IMR-90 (cell line): ENCODE measurements around the gene WASL. TPM values are rescaled to one million over a fixed set of nuclear protein-coding genes. Genes with fewer than 3 reads are reported as not detected.

Experiments used
- ATAC-seq: fragments of 200-7000 bp; cut with Tn5 transposase; 2 replicates; pipeline ENCODE4 v1.9.1; 2020; ENCODE audit warnings: low read depth, mild to moderate bottlenecking, moderate library complexity
- BruUV-seq: library from RNA; stranded (reverse); fragments of 400-500 nt; replicated peaks from 2 replicates; lab custom pipeline; 2021; lab: Mats Ljungman, UMichigan
- CTCF ChIA-PET: fragments of 300-600 bp; formaldehyde crosslinking; extraction: SDS; loops from one replicate; lab custom pipeline; 2021; ENCODE audit warnings: antibody characterized with exemption; lab: Yijun Ruan, JAX
- POLR2A ChIA-PET: fragments of 300-600 bp; sonication (Branson Sonifier 250); formaldehyde crosslinking; loops from one replicate; lab custom pipeline; 2022; ENCODE audit warnings: antibody characterized with exemption; ENCODE audit not compliant: unreplicated experiment; lab: Charles Lee
- DNase-seq: peaks from one replicate; pipeline ENCODE4 v3.0.0; 2013
- H2AFZ ChIP-seq: replicated peaks from 2 replicates; pipeline ENCODE3; 2013; ENCODE audit warnings: low read length, mild to moderate bottlenecking; ENCODE audit not compliant: poor library complexity
- H2AK5ac ChIP-seq: 2 replicates; pipeline ENCODE4 v1.6.1; 2013; ENCODE audit warnings: low read depth, low read length, inconsistent platforms
- H2AK9ac ChIP-seq: replicated peaks from 2 replicates; pipeline ENCODE3; 2013; ENCODE audit warnings: mild to moderate bottlenecking, low read depth, low read length, moderate library complexity; ENCODE audit not compliant: poor library complexity
- H2BK120ac ChIP-seq: 2 replicates; pipeline ENCODE4 v1.6.1; 2013; ENCODE audit warnings: low read depth, low read length, inconsistent platforms
- H2BK15ac ChIP-seq: 3 replicates; pipeline ENCODE4 v1.6.1; 2013; ENCODE audit warnings: low read depth, low read length, inconsistent platforms
- H2BK20ac ChIP-seq: 2 replicates; pipeline ENCODE4 v1.6.1; 2013; ENCODE audit warnings: low read depth, mild to moderate bottlenecking, inconsistent platforms, low read length, moderate library complexity
- H2BK5ac ChIP-seq: 2 replicates; pipeline ENCODE4 v1.6.1; 2013; ENCODE audit warnings: mild to moderate bottlenecking, low read depth, low read length, inconsistent platforms; ENCODE audit not compliant: poor library complexity, severe bottlenecking
- H3K14ac ChIP-seq: replicated peaks from 2 replicates; pipeline ENCODE4 v1.6.1; 2013; ENCODE audit warnings: low read depth, low read length, inconsistent platforms
- H3K18ac ChIP-seq: 2 replicates; pipeline ENCODE4 v1.6.1; 2013; ENCODE audit warnings: low read depth, low read length, control low read depth
- H3K23ac ChIP-seq: 2 replicates; pipeline ENCODE4 v1.6.1; 2013; ENCODE audit warnings: low read depth, low read length, inconsistent platforms
- H3K27ac ChIP-seq: 2 replicates; pipeline ENCODE4 v1.5.1; 2013; ENCODE audit warnings: mild to moderate bottlenecking, control low read depth, low read length; ENCODE audit not compliant: insufficient read depth
- H3K27me3 ChIP-seq: 2 replicates; pipeline ENCODE4 v1.6.1; 2013; ENCODE audit warnings: low read length; ENCODE audit not compliant: control insufficient read depth, insufficient read depth
- H3K36me3 ChIP-seq: 2 replicates; pipeline ENCODE4 v1.6.1; 2013; ENCODE audit warnings: low read length, mixed read lengths; ENCODE audit not compliant: control insufficient read depth, insufficient read depth
- H3K4ac ChIP-seq: 2 replicates; pipeline ENCODE4 v1.6.1; 2013; ENCODE audit warnings: low read depth, low read length, inconsistent platforms
- H3K4me1 ChIP-seq: 2 replicates; pipeline ENCODE4 v1.6.1; 2013; ENCODE audit warnings: low read length, mixed read lengths; ENCODE audit not compliant: control insufficient read depth, insufficient read depth
- H3K4me2 ChIP-seq: 2 replicates; pipeline ENCODE4 v1.6.1; 2013; ENCODE audit warnings: low read depth, mild to moderate bottlenecking, control low read depth, low read length, moderate library complexity
- H3K4me3 ChIP-seq: 2 replicates; pipeline ENCODE4 v1.5.1; 2013; ENCODE audit warnings: low read depth, mild to moderate bottlenecking, control low read depth, low read length, moderate library complexity; ENCODE audit not compliant: insufficient read depth
- H3K56ac ChIP-seq: 2 replicates; pipeline ENCODE4 v1.6.1; 2013; ENCODE audit warnings: low read length, inconsistent platforms; ENCODE audit not compliant: insufficient read depth; ENCODE audit errors: extremely low read depth
- H3K79me1 ChIP-seq, 2 experiments: 2 replicates each; pipeline ENCODE4 v1.6.1; 2013; ENCODE audit warnings: low read length in 2 of 2, inconsistent platforms in 1 of 2, low read depth in 1 of 2
- H3K9ac ChIP-seq: 2 replicates; pipeline ENCODE4 v1.6.1; 2013; ENCODE audit warnings: low read depth, low read length, control low read depth
- H3K9me1 ChIP-seq: 2 replicates; pipeline ENCODE4 v1.6.1; 2013; ENCODE audit warnings: low read length, inconsistent platforms; ENCODE audit not compliant: insufficient read depth
- H3K9me3 ChIP-seq: 2 replicates; pipeline ENCODE4 v1.6.1; 2013; ENCODE audit warnings: low read length; ENCODE audit not compliant: control insufficient read depth, insufficient read depth
- H4K20me1 ChIP-seq: 2 replicates; pipeline ENCODE4 v1.6.1; 2013; ENCODE audit warnings: low read length, inconsistent platforms; ENCODE audit not compliant: insufficient read depth
- H4K5ac ChIP-seq: 2 replicates; pipeline ENCODE4 v1.6.1; 2013; ENCODE audit warnings: mild to moderate bottlenecking, low read depth, low read length, control low read depth
- H4K8ac ChIP-seq, 2 experiments: 2 replicates each; pipeline ENCODE4 v1.6.1; 2013; ENCODE audit warnings: low read depth in 2 of 2, low read length in 2 of 2, control low read depth in 1 of 2, inconsistent platforms in 1 of 2
- H4K91ac ChIP-seq: 2 replicates; pipeline ENCODE4 v1.6.1; 2013; ENCODE audit warnings: low read depth, low read length, inconsistent platforms; ENCODE audit not compliant: insufficient read depth
- CEBPB ChIP-seq: IDR thresholded peaks from 2 replicates; pipeline ENCODE4 v1.6.1; 2012; ENCODE audit warnings: low read depth, low read length, improper control_type of control experiment
- CHD1 ChIP-seq: IDR thresholded peaks from 2 replicates; pipeline ENCODE4 v1.6.1; 2012; ENCODE audit warnings: low read depth, low read length, improper control_type of control experiment
- CTCF ChIP-seq: conservative IDR thresholded peaks from 2 replicates; pipeline ENCODE4 v1.5.1; 2012; ENCODE audit warnings: mild to moderate bottlenecking, low read depth, low read length, improper control_type of control experiment
- ELK1 ChIP-seq: fragments of 150-350 bp; IDR thresholded peaks from 2 replicates; pipeline ENCODE4 v1.6.1; 2016; ENCODE audit warnings: low read depth, mild to moderate bottlenecking, low read length, moderate library complexity, borderline replicate concordance
- MAFK ChIP-seq: IDR thresholded peaks from 2 replicates; pipeline ENCODE4 v1.6.1; 2012; ENCODE audit warnings: low read depth, low read length, improper control_type of control experiment
- MXI1 ChIP-seq: IDR thresholded peaks from 2 replicates; pipeline ENCODE4 v1.6.1; 2012; ENCODE audit warnings: low read depth, mild to moderate bottlenecking, low read length, moderate library complexity, borderline replicate concordance
- NFE2L2 ChIP-seq: fragments of 150-350 bp; IDR thresholded peaks from 2 replicates; pipeline ENCODE4 v1.6.1; 2016; ENCODE audit warnings: low read depth, mild to moderate bottlenecking, low read length
- RAD21 ChIP-seq: IDR thresholded peaks from 2 replicates; pipeline ENCODE4 v1.6.1; 2012; ENCODE audit warnings: low read length, improper control_type of control experiment
- RCOR1 ChIP-seq: IDR thresholded peaks from 2 replicates; pipeline ENCODE4 v1.6.1; 2012; ENCODE audit warnings: mild to moderate bottlenecking, low read length, improper control_type of control experiment; ENCODE audit not compliant: insufficient replicate concordance
- USF2 ChIP-seq: fragments of 150-350 bp; IDR thresholded peaks from 2 replicates; pipeline ENCODE4 v1.6.1; 2017; ENCODE audit warnings: mild to moderate bottlenecking, antibody characterized with exemption, low read length, low read depth
- WGBS, 2 experiments: methylation state at CpG; one replicate each; pipeline versions ENCODE4 v1.1.5 to v1.1.7; 2013; ENCODE audit warnings: missing lambda C conversion rate in 2 of 2; ENCODE audit not compliant: insufficient read length in 1 of 2; ENCODE audit errors: extremely low coverage in 2 of 2; 5-methylcytosine and 5-hydroxymethylcytosine counted together
- dilution Hi-C: fragments of 300-500 bp; cut with HindIII; formaldehyde crosslinking; loops from one replicate; pipeline ENCODE4 v1.14.3; 2018; ENCODE audit warnings: low sequenced_read_pairs; ENCODE audit not compliant: unreplicated experiment
- in situ Hi-C: fragments of 300-500 bp; cut with MboI; formaldehyde crosslinking; loops from 3 replicates; pipeline ENCODE4 v1.14.3; 2019; ENCODE audit warnings: low sequenced_read_pairs, inconsistent platforms, mixed read lengths
- intact Hi-C: fragments of 100-400 bp; cut with micrococcal nuclease; formaldehyde crosslinking; loops from 2 replicates; pipeline ENCODE4 v1.10.0; 2022
- polyA plus RNA-seq, 3 experiments: library from polyadenylated mRNA; depleted of rRNA; stranded (reverse); fragments of >200 nt; gene quantifications; 2 replicates each; pipeline ENCODE4 v1.2.3, GENCODE V29; 2012; ENCODE audit warnings: low replicate concordance in 1 of 3
- total RNA-seq: library from RNA; depleted of rRNA; stranded (reverse); fragments of >200 nt; gene quantifications from 2 replicates; pipeline ENCODE4 v1.2.3, GENCODE V29; 2012

The WASL gene
- total and polyA plus RNA-seq, 2 of the 4 experiments (the other 2 are of a cell fraction), result 2.3 to 7.9 TPM

GRCh38 chr7:123687161-123687560 is 61.6 kb downstream of the WASL start:
- CTCF ChIA-PET, result no interaction called here
- H2BK15ac ChIP-seq, result no peak overlapping the region
- WGBS, 2 experiments, result 100% methylated on average over 2 of the region's 2 CpGs; no CpG with 5 or more reads in 1 of the 2 experiments

More at GRCh38 chr7:123687161-123687560, 61.6 kb downstream of the WASL start:
- H4K5ac ChIP-seq, result no peak overlapping the region
- intact Hi-C loops, result no loop called here
- no peak overlapping the region for H3K4me3 ChIP-seq
- no peaks in the 10 kb centered on the region for H3K9me3 ChIP-seq
- H3K27ac ChIP-seq, result no peak overlapping the region
- no peak overlapping the region for H2AFZ ChIP-seq
- H3K23ac ChIP-seq, result no peak overlapping the region
- ATAC-seq (no peak), DNase-seq (no peak)
- H2BK120ac ChIP-seq, result no peak overlapping the region
- no peak overlapping the region for H3K56ac ChIP-seq
- BruUV-seq, result no TSS peak
- POLR2A ChIA-PET, result no interaction called here
- H4K8ac ChIP-seq, result no peak overlapping the region
- no peak overlapping the region for H2AK9ac ChIP-seq
- H4K91ac ChIP-seq, result no peak overlapping the region
- H3K14ac ChIP-seq, result no peak overlapping the region
- H2BK5ac ChIP-seq, result no peak overlapping the region
- H4K20me1 ChIP-seq, result peaks cover 3% of the 10 kb centered on the region; the same call in 1 of the 2 replicates
- peaks cover 2 to 8% of the 10 kb centered on the region in 2 experiments; a peak in 2 of 4 replicates for H3K79me1 ChIP-seq
- no peak overlapping the region for H3K9ac ChIP-seq
- no peak overlapping the region for H3K4ac ChIP-seq
- no peak overlapping the region for H3K4me2 ChIP-seq
- H3K4me1 ChIP-seq, result no peaks in the 10 kb centered on the region
- no peak overlapping the region for H3K18ac ChIP-seq
- H3K9me1 ChIP-seq, result no peaks in the 10 kb centered on the region
- in situ Hi-C loops, result no loop called here
- H3K36me3 ChIP-seq, result peaks cover 3% of the 10 kb centered on the region
- TF ChIP-seq CHD1 (no peak), CEBPB (no peak), USF2 (no peak), CTCF (no peak), MXI1 (no peak), ELK1 (no peak), NFE2L2 (no peak), RAD21 (no peak), RCOR1 (no peak), MAFK (no peak)
- no peaks in the 10 kb centered on the region for H3K27me3 ChIP-seq
- no peak overlapping the region for H2BK20ac ChIP-seq
- H2AK5ac ChIP-seq, result no peak overlapping the region
- dilution Hi-C loops, result no loop called here
